ENCODE measurements around the gene PCBD2.

DNA sequence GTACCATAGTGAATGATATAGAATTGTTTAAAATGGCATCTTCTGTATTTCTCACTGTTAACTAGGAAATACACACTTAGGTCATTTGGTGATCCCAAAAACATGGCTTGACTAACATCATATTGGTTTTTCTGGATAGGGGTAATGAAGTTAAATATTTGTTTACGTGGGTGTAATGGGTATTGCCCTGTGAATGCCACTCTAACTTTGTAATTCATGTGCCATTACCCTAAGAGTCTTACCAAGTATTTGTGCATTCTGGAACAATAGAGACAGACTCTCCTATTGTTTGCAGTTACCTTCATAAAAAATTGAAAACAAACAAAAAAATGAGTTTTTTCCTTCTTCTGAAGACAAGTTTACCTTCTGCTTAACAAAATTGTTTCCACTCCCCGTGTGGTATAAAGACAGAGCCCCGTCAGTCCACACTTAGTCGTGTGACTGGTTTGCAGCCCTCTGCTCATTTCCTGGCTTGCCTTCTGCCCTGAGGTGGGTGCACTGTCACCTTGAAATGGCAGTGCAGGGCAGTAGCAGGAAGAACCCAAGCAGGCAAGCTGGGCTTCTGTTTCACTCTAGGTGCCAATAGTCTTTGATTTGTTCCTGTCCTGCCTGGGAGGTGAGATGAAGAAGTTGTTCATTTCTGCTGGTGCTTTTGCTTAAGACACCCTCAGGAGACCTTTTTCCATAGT is 53.1 kb downstream of the PCBD2 start:
- TF ChIP-seq, protein P1, sequence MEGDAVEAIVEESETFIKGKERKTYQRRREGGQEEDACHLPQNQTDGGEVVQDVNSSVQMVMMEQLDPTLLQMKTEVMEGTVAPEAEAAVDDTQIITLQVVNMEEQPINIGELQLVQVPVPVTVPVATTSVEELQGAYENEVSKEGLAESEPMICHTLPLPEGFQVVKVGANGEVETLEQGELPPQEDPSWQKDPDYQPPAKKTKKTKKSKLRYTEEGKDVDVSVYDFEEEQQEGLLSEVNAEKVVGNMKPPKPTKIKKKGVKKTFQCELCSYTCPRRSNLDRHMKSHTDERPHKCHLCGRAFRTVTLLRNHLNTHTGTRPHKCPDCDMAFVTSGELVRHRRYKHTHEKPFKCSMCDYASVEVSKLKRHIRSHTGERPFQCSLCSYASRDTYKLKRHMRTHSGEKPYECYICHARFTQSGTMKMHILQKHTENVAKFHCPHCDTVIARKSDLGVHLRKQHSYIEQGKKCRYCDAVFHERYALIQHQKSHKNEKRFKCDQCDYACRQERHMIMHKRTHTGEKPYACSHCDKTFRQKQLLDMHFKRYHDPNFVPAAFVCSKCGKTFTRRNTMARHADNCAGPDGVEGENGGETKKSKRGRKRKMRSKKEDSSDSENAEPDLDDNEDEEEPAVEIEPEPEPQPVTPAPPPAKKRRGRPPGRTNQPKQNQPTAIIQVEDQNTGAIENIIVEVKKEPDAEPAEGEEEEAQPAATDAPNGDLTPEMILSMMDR (IDR thresholded peaks at IDR 0.05) = no peak
- no peak for TF ChIP-seq EP300 (IDR thresholded peaks at IDR 0.05)

Data from ovary (tissue), 3 donors.